GM21528 (cell line): ENCODE results near the gene JAGN1.
"Not testable (repeated sequence)": the region's sequence is repeated elsewhere in the genome, so short reads cannot be mapped to it uniquely, and the experiment has no call there.

Experiments used
- ATAC-seq: cut with Tn5 transposase; IDR thresholded peaks from one replicate; pipeline ENCODE4 v1.9.1; 2021; ENCODE audit warnings: mild to moderate bottlenecking, moderate library complexity; ENCODE audit not compliant: unreplicated experiment, low FRiP score

Gene JAGN1

DNA sequence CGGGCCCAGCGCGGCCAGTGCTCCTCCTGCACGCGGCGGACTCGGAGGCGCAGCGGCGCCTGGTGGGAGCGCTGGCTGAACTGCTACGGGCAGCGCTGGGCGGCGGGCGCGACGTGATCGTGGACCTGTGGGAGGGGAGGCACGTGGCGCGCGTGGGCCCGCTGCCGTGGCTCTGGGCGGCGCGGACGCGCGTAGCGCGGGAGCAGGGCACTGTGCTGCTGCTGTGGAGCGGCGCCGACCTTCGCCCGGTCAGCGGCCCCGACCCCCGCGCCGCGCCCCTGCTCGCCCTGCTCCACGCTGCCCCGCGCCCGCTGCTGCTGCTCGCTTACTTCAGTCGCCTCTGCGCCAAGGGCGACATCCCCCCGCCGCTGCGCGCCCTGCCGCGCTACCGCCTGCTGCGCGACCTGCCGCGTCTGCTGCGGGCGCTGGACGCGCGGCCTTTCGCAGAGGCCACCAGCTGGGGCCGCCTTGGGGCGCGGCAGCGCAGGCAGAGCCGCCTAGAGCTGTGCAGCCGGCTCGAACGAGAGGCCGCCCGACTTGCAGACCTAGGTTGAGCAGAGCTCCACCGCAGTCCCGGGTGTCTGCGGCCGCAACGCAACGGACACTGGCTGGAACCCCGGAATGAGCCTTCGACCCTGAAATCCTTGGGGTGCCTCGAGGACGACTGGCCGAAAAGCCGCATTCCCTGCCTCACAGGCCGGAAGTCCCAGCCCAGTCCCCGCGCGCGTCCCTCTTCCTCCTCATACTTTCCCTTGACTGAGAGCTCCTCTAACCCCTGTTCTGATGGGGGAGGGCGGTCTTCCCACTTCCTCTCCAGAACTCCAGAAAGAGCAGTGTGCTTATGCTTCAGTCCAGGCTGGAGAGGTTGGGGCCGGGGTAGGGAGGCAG is 25.1 kb downstream of the JAGN1 start:
- ATAC-seq = no peak

DNA sequence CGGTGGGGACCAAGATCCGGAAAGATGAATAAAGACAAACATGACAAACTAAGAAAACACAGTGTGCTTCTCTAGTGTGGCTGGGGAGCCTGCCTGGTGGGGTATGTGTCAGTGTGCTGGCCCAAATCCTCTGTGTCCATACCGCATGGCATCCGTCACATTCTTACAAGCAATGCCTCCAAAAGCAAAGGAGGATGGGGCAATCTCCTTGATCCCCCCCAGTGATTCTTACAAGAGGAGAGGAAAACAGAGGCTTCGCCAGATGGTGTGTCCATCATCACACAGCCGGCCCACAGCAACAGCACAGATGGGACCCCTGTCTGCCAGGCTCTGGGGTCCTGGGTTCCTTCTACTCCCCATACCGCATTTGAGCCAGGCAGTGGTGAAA is 25.9 kb downstream of the JAGN1 start:
- no peak for ATAC-seq

DNA sequence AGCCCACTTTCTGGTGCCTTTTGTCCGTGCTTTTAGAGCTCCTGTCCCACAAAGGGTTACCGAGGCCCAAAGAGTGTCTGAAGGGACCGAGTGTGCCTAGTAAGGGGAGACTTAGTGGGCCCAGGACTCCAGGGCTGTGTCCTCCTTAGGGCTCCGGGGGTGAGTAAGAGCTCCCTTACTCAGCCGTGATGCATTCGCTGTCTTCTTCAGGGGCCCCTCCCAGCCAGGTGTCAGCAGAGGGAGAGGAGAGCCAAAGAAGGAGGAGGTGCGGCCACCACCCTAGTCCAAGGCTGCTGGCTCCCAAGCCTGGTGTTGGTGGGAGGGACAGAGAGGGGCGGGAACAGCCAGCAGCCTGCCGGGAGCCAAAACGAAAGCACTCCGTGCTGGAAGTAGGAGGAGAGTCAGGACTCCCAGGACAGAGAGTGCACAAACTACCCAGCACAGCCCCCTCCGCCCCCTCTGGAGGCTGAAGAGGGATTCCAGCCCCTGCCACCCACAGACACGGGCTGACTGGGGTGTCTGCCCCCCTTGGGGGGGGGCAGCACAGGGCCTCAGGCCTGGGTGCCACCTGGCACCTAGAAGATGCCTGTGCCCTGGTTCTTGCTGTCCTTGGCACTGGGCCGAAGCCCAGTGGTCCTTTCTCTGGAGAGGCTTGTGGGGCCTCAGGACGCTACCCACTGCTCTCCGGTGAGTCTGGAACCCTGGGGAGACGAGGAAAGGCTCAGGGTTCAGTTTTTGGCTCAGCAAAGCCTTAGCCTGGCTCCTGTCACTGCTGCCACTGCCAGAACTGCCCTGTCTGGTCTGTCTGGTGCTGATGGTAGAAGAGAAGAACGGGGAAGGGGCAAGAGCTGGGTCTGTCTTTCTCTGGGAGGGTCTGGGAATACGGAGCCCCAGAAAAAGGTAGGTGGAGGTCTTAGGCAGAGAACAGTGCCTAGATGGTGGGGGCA is 26.6 kb downstream of the JAGN1 start, which contains the start of gene IL17RC:
IL17RC (plus strand) TSS at position 365 of the 947 bp plus-strand sequence; CDS start at position 583, 218 bp downstream.
- ATAC-seq = no peak

DNA sequence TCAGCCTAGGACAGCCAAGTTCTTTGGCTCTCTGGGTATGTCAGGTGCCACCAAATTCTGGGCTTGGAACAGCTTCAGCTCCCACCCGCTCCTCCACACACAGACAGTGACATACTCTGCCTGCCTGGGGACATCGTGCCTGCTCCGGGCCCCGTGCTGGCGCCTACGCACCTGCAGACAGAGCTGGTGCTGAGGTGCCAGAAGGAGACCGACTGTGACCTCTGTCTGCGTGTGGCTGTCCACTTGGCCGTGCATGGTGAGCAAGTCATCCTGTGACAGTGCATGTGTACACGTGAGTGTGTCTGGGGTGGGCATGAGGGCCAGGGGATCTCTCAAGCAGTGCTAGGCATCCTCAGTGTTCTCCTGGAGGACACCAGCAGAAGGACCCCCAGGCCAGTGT is 27.4 kb downstream of the JAGN1 start:
- no peak for ATAC-seq

DNA sequence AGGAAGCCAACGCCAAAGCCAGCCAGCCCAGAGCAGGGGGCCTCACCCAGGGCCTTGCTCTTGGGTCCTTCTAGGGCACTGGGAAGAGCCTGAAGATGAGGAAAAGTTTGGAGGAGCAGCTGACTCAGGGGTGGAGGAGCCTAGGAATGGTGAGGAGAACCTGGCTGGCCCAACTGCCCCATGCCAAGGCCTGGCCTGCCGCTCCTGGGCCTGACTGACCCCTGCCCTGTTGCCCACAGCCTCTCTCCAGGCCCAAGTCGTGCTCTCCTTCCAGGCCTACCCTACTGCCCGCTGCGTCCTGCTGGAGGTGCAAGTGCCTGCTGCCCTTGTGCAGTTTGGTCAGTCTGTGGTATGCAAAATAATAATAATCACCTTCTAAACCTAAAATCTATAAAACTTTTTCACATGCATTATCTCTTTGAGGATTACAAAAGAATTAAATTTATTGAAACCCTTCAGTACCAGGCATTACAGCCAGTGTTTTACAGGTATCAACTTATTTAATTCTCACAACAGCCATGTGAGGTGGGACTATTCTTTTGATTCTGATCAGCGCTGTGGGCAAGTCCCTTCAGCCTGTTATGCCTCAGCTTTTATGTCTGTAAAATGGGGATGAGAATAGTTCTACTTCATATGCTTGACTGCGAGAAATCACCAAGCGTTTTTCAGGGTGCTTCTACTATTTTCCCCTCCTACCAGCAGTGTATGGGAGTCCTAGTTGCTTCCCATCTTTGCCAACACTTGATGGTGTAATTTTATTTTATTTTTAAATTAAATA is 28.0 kb downstream of the JAGN1 start:
- ATAC-seq = no peak

DNA sequence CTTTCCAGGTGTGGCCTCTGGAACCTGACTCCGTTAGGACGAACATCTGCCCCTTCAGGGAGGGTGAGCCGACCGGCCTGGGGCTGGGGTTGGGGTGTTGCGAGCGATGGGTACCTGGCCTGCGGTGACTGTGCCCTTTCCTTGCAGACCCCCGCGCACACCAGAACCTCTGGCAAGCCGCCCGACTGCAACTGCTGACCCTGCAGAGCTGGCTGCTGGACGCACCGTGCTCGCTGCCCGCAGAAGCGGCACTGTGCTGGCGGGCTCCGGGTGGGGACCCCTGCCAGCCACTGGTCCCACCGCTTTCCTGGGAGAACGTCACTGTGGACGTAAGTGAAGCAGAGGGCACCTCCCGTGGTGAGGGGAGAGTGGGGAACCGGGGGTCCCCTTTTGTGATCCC is 37.7 kb downstream of the JAGN1 start:
- ATAC-seq = no peak

DNA sequence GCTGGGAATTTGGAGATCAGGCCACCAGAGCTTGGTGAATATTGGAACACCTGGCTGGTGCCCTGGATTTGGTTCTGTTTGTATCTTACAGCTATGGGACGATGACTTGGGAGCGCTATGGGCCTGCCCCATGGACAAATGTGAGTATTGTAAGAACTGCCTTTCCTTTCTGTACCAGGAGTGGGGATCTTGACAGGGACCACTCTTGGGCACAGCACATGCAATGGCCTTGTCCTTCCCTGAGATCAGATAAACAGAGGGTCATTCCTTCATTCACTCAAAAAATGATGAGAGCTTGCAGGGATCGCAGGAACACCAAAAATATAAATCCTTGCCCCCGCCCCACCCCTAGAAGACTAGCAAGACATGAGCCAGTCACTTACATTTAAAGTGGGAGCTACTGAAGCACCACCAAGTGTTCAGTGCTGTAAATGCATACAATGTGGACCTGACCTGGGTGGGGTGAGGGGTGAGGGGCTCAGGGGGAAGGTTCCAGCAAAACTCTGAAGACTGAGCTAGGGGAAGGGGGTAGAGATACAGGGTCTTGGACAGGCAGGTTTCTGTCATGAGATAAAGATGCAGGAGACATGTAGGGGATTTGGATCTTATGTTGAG is 40.5 kb downstream of the JAGN1 start:
- no peak for ATAC-seq

DNA sequence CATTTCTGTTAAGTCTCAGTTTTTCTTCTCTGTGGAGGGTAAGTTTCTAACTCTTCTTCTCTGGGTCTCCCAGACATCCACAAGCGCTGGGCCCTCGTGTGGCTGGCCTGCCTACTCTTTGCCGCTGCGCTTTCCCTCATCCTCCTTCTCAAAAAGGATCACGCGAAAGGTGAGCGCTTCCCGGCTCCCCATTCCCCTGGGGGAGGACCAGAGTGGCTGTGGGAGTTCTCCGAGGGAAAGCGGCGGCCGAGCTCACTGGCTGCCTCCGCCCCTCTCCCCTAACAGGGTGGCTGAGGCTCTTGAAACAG is 42.1 kb downstream of the JAGN1 start:
- no peak for ATAC-seq

DNA sequence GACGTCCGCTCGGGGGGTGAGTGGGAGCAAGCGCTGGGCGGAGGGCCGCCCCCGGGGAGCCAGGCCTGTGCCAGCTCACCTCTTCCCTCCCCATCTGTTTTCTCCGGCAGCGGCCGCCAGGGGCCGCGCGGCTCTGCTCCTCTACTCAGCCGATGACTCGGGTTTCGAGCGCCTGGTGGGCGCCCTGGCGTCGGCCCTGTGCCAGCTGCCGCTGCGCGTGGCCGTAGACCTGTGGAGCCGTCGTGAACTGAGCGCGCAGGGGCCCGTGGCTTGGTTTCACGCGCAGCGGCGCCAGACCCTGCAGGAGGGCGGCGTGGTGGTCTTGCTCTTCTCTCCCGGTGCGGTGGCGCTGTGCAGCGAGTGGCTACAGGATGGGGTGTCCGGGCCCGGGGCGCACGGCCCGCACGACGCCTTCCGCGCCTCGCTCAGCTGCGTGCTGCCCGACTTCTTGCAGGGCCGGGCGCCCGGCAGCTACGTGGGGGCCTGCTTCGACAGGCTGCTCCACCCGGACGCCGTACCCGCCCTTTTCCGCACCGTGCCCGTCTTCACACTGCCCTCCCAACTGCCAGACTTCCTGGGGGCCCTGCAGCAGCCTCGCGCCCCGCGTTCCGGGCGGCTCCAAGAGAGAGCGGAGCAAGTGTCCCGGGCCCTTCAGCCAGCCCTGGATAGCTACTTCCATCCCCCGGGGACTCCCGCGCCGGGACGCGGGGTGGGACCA is 42.6 kb downstream of the JAGN1 start:
- peak; percentile 66 for ATAC-seq

DNA sequence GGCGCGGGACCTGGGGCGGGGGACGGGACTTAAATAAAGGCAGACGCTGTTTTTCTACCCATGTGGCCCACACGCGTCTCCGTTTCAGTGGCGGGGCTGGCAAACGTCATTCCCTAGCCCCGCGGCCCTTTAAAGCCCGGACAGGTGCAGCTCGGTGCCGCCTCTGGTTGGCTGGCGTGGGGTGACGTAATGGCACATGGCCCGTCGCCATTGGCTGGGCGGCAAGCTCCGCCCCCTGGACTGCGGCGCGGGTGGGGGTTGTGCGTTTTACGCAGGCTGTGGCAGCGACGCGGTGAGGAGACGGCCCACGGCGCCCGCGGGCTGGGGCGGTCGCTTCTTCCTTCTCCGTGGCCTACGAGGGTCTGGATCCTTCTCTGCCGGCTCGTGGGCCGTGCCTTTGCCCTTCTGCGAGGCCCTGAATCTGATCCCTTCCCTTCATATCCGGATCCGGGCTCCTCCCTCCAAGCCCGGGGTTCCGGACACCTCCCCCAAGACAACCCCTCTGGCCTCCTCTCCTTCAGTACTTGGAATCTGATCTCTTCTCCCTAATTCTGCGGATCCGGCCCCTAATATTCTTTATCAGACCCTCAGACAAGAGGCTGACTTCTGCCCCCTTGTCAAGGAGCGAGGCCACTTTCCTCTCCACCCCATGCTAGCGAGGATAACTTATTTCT is 43.3 kb downstream of the JAGN1 start, which contains the start of gene CRELD1:
CRELD1 (plus strand) TSS at position 274 of the 674 bp plus-strand sequence. CDS start 605 bp downstream, outside the sequence.
- ATAC-seq = peak; percentile 90

DNA sequence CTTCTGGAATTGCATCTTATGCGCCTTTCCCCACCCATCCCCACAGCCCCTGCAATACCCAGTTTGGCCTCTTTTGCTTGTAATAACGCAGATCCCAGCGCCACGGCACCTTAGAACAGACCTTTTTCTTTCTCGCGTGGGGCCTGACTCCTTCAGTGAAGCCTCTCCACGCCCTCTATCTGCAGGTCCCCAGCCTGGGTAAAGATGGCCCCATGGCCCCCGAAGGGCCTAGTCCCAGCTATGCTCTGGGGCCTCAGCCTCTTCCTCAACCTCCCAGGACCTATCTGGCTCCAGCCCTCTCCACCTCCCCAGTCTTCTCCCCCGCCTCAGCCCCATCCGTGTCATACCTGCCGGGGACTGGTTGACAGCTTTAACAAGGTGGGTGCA is 43.8 kb downstream of the JAGN1 start:
- no peak for ATAC-seq

DNA sequence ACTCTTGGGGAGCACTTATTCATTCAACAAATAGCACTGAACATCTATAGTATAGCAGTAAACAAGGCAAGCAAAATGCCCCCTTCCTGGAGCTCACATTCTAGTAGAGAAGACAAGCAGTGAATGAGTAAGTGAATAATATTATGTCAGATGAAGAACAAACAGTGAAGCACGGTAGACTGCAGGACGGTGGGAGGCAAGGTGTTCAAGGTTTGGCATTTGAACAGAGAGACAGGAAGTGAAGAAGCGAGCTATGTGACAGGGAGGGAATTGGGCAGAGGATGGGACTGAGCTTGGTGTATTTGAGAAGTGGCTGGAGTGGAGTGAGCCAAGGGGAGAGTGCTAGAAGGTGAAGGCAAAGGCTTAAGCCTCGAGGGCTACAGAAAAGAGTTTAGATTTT is 44.6 kb downstream of the JAGN1 start:
- no peak for ATAC-seq

DNA sequence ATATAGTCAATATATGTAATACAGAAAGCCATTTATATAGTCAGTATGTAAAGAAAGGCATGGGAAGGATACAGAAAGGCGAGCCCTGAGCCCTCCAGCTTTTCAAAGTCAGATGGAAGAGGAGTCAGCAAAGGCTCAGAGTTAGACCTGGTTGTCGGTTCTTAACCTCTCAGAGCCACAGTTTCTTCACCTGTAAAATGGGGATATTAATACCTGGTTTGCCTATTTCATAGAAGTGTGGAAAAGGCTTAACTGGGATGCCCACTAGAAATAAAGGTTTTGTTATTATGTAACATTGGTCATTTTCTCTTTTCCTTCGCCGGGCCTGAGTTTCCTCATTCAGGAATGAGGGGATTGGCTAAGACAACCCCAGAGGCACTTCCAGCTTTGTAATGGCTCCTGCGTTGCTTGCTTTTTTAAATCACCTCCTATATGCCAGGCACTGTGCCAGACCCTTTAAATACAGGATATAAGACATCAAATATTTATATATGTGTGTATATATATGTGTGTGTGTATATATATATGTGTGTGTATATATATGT is 45.6 kb downstream of the JAGN1 start:
- ATAC-seq = no peak

DNA sequence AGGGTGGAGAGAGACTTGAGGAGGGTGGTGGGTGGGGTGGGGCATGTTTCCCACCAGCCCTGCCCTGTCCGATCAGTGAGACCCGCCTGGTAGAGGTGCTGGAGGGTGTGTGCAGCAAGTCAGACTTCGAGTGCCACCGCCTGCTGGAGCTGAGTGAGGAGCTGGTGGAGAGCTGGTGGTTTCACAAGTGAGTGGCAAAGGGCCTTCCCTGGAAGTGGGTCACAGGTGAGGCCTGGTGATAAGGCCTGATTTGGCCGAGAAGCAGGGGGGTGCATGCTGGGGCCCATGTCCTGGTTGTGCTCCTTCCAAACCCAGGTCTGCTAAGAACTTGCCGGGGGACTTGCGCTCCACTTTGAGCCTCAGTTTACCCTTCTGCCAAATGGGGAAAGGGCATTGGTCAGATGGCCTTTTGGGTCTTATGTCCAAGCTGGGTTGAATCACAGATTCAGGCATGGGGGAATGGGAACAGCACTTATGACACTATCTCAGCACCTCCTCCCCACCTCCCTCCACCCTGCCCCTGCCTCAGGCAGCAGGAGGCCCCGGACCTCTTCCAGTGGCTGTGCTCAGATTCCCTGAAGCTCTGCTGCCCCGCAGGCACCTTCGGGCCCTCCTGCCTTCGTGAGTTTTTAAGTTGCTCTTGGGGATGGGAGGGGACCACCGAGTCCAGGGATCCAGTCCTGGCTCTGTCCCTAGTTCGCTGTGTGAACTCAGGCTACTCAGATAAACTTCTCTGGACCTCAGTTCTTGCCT is 47.3 kb downstream of the JAGN1 start:
- ATAC-seq = no peak

DNA sequence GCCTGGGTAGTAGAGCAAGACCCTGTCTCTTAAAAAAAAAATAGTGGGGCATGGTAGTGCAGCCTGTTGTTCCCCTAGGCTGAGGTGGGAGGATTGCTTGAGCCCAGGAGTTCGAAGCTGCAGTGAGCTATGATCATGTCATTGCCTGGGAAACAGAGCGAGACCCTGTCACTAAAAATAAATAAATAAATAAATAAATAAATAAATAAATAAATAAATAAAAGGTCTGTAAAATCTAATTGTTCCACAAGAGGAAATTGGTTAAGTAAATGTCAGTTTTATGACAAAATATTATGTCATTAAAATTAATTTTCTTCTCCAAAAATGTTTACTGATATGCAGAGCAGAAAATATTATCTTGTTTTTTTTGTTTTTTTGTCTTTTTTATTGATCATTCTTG is 48.6 kb downstream of the JAGN1 start:
- ATAC-seq = no peak

DNA sequence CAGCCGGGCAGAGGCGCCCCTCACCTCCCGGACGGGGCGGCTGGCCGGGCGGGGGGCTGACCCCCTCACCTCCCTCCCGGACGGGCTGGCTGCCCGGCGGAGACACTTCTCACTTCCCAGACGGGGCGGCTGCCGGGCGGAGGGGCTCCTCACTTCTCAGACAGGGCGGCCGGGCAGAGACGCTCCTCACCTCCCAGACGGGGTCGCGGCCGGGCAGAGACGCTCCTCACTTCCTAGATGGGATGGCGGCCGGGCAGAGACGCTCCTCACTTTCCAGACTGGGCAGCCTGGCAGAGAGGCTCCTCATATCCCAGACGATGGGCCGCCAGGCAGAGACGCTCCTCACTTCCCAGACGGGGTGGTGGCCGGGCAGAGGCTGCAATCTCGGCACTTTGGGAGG is 49.5 kb downstream of the JAGN1 start:
- not testable (repeated sequence) for ATAC-seq

DNA sequence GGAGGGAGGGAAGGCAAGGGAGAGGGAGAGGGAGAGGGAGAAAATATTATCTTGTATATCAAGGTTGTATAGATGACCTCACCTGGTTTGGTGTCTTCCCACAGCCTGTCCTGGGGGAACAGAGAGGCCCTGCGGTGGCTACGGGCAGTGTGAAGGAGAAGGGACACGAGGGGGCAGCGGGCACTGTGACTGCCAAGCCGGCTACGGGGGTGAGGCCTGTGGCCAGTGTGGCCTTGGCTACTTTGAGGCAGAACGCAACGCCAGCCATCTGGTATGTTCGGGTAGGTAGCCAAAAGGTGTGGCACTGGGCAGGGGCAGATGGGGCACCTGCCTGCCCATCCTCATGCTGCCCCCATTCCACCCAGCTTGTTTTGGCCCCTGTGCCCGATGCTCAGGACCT is 50.3 kb downstream of the JAGN1 start:
- no peak for ATAC-seq

DNA sequence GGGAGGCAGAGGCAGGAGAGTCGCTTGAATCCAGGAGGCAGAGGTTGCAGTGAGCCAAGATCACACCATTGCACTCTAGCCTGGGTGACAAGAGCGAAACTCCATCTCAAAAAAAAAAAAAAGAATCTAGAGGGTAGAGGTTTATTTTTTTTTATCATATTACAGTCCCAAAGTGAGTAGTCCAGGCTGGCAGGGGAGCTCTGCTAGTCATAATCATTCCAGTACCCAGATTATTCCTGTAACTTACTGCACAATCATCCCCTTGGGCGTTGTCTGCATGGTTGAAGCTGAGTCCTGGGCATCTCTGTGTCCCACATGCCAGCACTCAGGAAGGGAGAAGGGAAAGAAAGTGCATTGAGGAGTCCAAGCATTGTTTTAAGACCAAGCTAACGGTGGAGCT is 51.8 kb downstream of the JAGN1 start:
- ATAC-seq = no peak
